ENCODE measurements around the gene ERICH6B.

DNA sequence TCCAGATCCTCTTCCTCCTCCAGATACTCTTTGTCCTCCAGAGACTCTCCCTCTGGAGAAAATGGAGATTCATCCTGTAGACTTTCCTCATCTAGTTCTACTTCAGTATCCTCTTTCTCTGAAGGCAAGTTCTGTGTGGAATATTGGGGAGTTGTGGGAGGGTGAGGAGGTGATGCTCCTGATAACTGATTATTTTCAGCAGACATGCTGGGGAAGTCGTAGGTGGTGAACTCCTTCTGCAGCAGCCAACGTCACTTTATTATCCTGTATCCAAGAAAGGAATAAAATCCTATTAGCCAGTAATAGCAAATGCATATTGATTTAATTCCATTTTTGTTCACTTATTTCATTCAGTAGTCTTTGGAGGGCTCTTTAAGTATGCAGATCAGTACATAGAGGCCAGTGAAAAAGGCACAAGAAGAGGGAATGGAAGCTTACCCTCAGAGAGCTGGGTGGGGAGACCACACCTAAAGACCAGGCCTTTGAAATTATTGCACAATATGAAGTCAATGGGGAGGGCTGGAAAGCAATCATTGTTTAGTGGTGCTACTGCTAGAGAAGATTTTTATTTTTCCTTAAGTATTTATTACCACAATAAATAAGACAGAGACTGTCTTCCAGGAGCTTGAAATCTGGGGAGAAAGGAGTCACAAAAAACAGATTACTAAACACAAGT lies 18.6 kb downstream of the ERICH6B start:
- TF ChIP-seq, protein P1, sequence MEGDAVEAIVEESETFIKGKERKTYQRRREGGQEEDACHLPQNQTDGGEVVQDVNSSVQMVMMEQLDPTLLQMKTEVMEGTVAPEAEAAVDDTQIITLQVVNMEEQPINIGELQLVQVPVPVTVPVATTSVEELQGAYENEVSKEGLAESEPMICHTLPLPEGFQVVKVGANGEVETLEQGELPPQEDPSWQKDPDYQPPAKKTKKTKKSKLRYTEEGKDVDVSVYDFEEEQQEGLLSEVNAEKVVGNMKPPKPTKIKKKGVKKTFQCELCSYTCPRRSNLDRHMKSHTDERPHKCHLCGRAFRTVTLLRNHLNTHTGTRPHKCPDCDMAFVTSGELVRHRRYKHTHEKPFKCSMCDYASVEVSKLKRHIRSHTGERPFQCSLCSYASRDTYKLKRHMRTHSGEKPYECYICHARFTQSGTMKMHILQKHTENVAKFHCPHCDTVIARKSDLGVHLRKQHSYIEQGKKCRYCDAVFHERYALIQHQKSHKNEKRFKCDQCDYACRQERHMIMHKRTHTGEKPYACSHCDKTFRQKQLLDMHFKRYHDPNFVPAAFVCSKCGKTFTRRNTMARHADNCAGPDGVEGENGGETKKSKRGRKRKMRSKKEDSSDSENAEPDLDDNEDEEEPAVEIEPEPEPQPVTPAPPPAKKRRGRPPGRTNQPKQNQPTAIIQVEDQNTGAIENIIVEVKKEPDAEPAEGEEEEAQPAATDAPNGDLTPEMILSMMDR (conservative IDR thresholded peaks at IDR 0.05; ENCODE audit: low read length), result no peak
- TF ChIP-seq EZH2phosphoT487 (IDR thresholded peaks at IDR 0.05; ENCODE audit: borderline replicate concordance, low read depth, low read length), result no peak
